Kidney epithelial cell (primary cell): ENCODE results near the gene DLG2. TPM values are rescaled to one million over a fixed set of nuclear protein-coding genes. Genes with fewer than 3 reads are reported as not detected.
"Not testable (repeated sequence)": the region's sequence is repeated elsewhere in the genome, so short reads cannot be mapped to it uniquely, and the experiment has no call there.

Experiments
- DNase-seq: peaks from one replicate; pipeline ENCODE4 v3.0.0-alpha.2; 2010; ENCODE audit warnings: low read depth
- H3K27me3 ChIP-seq: 2 replicates; pipeline ENCODE4 v1.6.0; 2011; ENCODE audit warnings: low read length; ENCODE audit not compliant: control insufficient read depth, insufficient read depth
- H3K36me3 ChIP-seq: 2 replicates; pipeline ENCODE4 v1.5.1; 2011; ENCODE audit warnings: low read length; ENCODE audit not compliant: control insufficient read depth, insufficient read depth
- H3K4me3 ChIP-seq: 2 replicates; pipeline ENCODE4 v1.5.1; 2011; ENCODE audit warnings: low read depth, mild to moderate bottlenecking, control low read depth, low read length
- CTCF ChIP-seq: IDR thresholded peaks from 2 replicates; pipeline ENCODE4 v1.5.1; 2011; ENCODE audit warnings: mild to moderate bottlenecking, moderate library complexity, low read length, control low read depth, inconsistent platforms; ENCODE audit not compliant: insufficient read depth, poor library complexity, severe bottlenecking
- total RNA-seq: library from RNA; depleted of rRNA; stranded (reverse); fragments of >200 nt; gene quantifications from 2 replicates; pipeline ENCODE4 v1.2.3, GENCODE V29; 2015

Gene DLG2
- total RNA-seq, 1 donor from 2014 or later, result 0.75 TPM

- Histone ChIP-seq H3K27me3 (no peaks in the 10 kb centered on the region), H3K36me3 (no peaks in the 10 kb centered on the region), H3K4me3 (no peak overlapping the region)
- TF ChIP-seq CTCF, result no peak
- no peak for DNase-seq
Observed at GRCh38 chr11:83601201-83601913, 2025.8 kb downstream of the DLG2 start.

DNA sequence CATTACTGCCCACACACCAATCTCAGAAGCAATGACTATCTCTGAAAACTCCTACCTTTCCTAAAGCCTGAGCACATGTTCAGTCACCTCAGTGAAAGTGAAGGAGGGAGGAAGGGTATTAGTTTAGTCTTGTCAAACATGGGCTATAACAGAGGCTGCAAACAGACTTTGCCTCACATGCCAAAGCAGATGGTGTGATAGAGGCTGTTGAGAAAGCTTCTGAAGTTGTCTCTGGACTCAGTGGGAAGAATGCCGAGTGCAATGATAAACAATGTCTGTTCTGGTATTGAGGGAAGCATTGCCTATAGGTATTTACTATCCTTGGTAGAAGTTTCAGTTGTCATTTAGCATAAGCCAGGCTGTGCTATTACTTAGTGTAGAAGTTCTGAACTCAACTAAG, 2026.5 kb downstream of the DLG2 start:
- H3K27me3 ChIP-seq, result no peaks in the 10 kb centered on the region
- no peak for TF ChIP-seq CTCF
- no peaks in the 10 kb centered on the region for H3K36me3 ChIP-seq
- H3K4me3 ChIP-seq, result no peak overlapping the region
- DNase-seq, result no peak

GRCh38 chr11:83599066-83599465, 2028.1 kb downstream of the DLG2 start:
- Histone ChIP-seq H3K27me3 (no peaks in the 10 kb centered on the region), H3K36me3 (no peaks in the 10 kb centered on the region), H3K4me3 (no peak overlapping the region)
- DNase-seq, result no peak
- TF ChIP-seq CTCF, result no peak

DNA sequence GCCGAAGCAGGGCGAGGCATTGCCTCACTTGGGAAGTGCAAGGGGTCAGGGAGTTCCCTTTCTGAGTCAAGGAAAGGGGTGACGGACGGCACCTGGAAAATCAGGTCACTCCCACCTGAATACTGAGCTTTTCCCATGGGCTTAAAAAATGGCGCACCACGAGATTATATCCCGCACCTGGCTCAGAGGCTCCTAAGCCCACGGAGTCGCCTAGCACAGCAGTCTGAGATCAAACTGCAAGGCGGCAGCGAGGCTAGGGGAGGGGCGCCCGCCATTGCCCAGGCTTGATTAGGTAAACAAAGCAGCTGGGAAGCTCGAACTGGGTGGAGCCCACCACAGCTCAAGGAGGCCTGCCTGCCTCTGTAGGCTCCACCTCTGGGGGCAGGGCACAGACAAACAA, 2039.3 kb downstream of the DLG2 start:
- not testable (repeated sequence) for H3K27me3 ChIP-seq, H3K4me3 ChIP-seq, H3K36me3 ChIP-seq, DNase-seq

GRCh38 chr11:83583757-83584366, 2043.3 kb downstream of the DLG2 start:
- Histone ChIP-seq H3K27me3 (no peaks in the 10 kb centered on the region), H3K4me3 (no peak overlapping the region), H3K36me3 (no peaks in the 10 kb centered on the region)
- TF ChIP-seq CTCF, result no peak
- DNase-seq, result peak; percentile 39

GRCh38 chr11:83574519-83574918, 2052.6 kb downstream of the DLG2 start:
- TF ChIP-seq CTCF, result no peak

More at GRCh38 chr11:83574519-83574918, 2052.6 kb downstream of the DLG2 start:
- H3K36me3 ChIP-seq, result no peaks in the 10 kb centered on the region
- H3K4me3 ChIP-seq, result no peak overlapping the region
- no peaks in the 10 kb centered on the region for H3K27me3 ChIP-seq
- DNase-seq, result no peak
